H1 (cell line): ENCODE data around the gene FGF2.

Experiments used
- CHD2 ChIP-seq: IDR thresholded peaks from 2 replicates; pipeline ENCODE4 v1.6.1; 2012; ENCODE audit warnings: low read length, improper control_type of control experiment
- CTCF ChIP-seq, 3 experiments: IDR thresholded peaks; 1 replicate in 2 of 3; 2 replicates in 1 of 3; pipeline versions ENCODE4 v1.5.1 to v1.6.1; 2011; ENCODE audit warnings: low read length in 3 of 3, mild to moderate bottlenecking in 3 of 3, inconsistent platforms in 2 of 3, low read depth in 1 of 3, moderate library complexity in 1 of 3; ENCODE audit not compliant: insufficient read depth in 1 of 3; ENCODE audit errors: control extremely low read depth in 1 of 3
- EP300 ChIP-seq, 2 experiments: IDR thresholded peaks; 1 replicate in 1 of 2; 2 replicates in 1 of 2; pipeline ENCODE4 v1.6.1; 2011 to 2012; ENCODE audit warnings: low read depth in 2 of 2, low read length in 2 of 2, mild to moderate bottlenecking in 2 of 2, borderline replicate concordance in 1 of 2, inconsistent platforms in 1 of 2, moderate library complexity in 1 of 2
- EZH2 ChIP-seq: fragments of 200-600 bp; sonication (generic); IDR thresholded peaks from 2 replicates; pipeline ENCODE4 v1.7.1; 2012; ENCODE audit warnings: low read depth, mild to moderate bottlenecking, moderate library complexity, low read length, inconsistent platforms; ENCODE audit not compliant: severe bottlenecking
- GTF2F1 ChIP-seq: IDR thresholded peaks from 2 replicates; pipeline ENCODE4 v1.6.1; 2012; ENCODE audit warnings: low read depth, low read length, improper control_type of control experiment, borderline replicate concordance
- RAD21 ChIP-seq, 2 experiments: IDR thresholded peaks in 1 of 2; conservative IDR thresholded peaks in 1 of 2; 2 replicates each; pipeline ENCODE4 v1.6.1; 2011; ENCODE audit warnings: low read depth in 2 of 2, low read length in 2 of 2, improper control_type of control experiment in 1 of 2, inconsistent platforms in 1 of 2, mild to moderate bottlenecking in 1 of 2, moderate library complexity in 1 of 2
- RBBP5 ChIP-seq: IDR thresholded peaks from 2 replicates; pipeline ENCODE4 v1.7.1; 2012; ENCODE audit warnings: low read depth, mild to moderate bottlenecking, inconsistent platforms, low read length, moderate library complexity, borderline replicate concordance
- TAF7 ChIP-seq: optimal IDR thresholded peaks from 2 replicates; pipeline ENCODE3; 2011; ENCODE audit warnings: low read depth, mild to moderate bottlenecking, inconsistent platforms, low read length, moderate library complexity, borderline replicate concordance
- ZNF274 ChIP-seq: IDR thresholded peaks from 2 replicates; pipeline ENCODE4 v1.7.0; 2012; ENCODE audit warnings: low read length, borderline replicate concordance; ENCODE audit errors: extremely low read depth

- TF ChIP-seq RBBP5 (no peak), CTCF (IDR thresholded peaks at IDR 0.05; ENCODE audit: control extremely low read depth in 1 of 3, insufficient read depth in 1 of 3, low read depth in 1 of 3, low read length in 3 of 3) (no peak), ZNF274 (no peak), RAD21 (IDR thresholded peaks at IDR 0.05 in 1 of 2, conservative IDR thresholded peaks at IDR 0.05 in 1 of 2; ENCODE audit: low read depth in 2 of 2, low read length in 2 of 2) (no peak), TAF7 (no peak), GTF2F1 (no peak), EZH2 (no peak), CHD2 (no peak), EP300 (IDR thresholded peaks at IDR 0.05; ENCODE audit: borderline replicate concordance in 1 of 2, low read depth in 2 of 2, low read length in 2 of 2) (no peak)
These were observed 6.1 kb downstream of the FGF2 start for GRCh38 chr4:122832732-122833131.
